ENCODE results near the gene TLK2.

DNA sequence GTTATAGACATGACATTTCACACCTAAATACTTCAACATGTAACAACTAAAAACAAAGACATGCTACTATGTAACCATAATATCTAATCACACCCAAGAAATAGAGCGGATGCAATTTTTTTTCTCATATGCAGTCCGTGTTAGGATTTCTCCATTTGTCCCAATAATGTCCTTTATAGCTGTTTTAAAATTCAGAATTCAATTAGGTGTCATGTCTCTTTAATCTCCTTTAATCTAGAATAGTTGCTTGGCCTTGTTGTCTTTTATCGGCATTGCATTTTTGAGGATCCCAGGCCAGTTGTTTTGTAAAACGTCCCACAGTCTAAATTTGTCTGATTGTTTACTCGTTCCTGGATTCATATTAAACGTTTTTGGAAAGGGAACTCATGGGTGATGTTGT is 163.3 kb downstream of the TLK2 start:
- TF ChIP-seq CREB1 (CRISPR knock-in tag; IDR thresholded peaks at IDR 0.05) (no peak), ZNF232 (CRISPR knock-in tag; IDR thresholded peaks at IDR 0.05) (no peak), IRF2 (CRISPR knock-in tag; IDR thresholded peaks at IDR 0.05; ENCODE audit: borderline replicate concordance, low read depth) (no peak)
